Measurements from ENCODE around the gene CELA2B.

GRCh38 chr1:15432324-15432723 lies 43.6 kb upstream of the CELA2B start:
- TF ChIP-seq POLR2AphosphoS5 (IDR thresholded peaks at IDR 0.05; ENCODE audit: low read depth, low read length) (no peak), EP300 (IDR thresholded peaks at IDR 0.05; ENCODE audit: borderline replicate concordance in 1 of 2, low read depth in 2 of 2, low read length in 2 of 2) (no peak), CEBPB (IDR thresholded peaks at IDR 0.05; ENCODE audit: low read depth, low read length) (no peak)

All from H1 (cell line).